HG03025 (cell line): Measurements from ENCODE around the gene ADGRE2.
"Not testable (repeated sequence)": the region's sequence is repeated elsewhere in the genome, so short reads cannot be mapped to it uniquely, and the experiment has no call there.

Experiments used
- ATAC-seq: cut with Tn5 transposase; IDR thresholded peaks from one replicate; pipeline ENCODE4 v1.9.1; 2021; ENCODE audit warnings: mild to moderate bottlenecking, moderate library complexity; ENCODE audit not compliant: unreplicated experiment, low FRiP score

ADGRE2 gene

GRCh38 chr19:14780622-14781225 is 2.4 kb upstream of the ADGRE2 start:
- not testable (repeated sequence) for ATAC-seq

GRCh38 chr19:14779151-14779550 is 791 bp upstream of the ADGRE2 start:
- no peak for ATAC-seq

- ATAC-seq: not testable (repeated sequence)
Measured at GRCh38 chr19:14777645-14778044, 715 bp downstream of the ADGRE2 start.

- no peak for ATAC-seq
Measured at GRCh38 chr19:14775869-14776586, 2.3 kb downstream of the ADGRE2 start.

DNA sequence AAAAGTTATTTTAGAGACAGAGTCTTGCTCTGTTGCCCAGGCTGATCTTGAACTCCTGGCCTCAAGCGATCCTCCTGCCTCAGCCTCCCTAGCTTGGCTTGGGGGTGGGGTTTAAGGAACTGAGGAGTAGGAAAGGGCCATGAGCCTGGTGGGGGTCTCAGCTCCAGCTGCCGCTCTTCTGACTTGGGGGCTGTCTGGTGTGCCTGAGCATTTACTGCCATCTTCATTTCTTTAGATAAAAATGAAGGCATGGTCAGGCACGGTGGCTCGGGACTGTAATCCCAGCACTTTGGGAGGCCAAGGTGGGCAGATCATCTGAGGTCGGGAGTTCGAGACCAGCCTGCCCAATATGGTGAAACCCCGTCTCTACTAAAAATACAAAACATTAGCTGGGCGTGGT is 3.0 kb downstream of the ADGRE2 start:
- not testable (repeated sequence) for ATAC-seq

DNA sequence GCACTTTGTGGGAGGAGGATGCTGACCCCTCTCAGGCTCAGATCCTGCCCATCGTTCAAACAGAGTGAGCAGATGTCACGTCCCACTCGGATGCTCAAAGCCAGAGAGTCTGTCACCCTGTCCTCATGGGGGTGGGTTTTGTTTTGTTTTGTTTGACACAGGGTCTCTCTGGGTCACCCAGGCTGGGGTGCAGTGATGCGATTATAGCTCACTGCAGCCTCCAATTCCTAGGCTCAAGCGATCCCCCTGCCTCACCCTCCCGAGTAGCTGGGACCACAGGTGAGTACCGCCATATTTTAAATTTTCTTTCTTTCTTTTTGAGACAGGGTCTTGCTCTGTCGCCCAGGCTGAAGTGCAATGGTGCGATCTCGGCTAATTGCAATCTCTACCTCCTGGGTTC is 4.0 kb downstream of the ADGRE2 start:
- no peak for ATAC-seq

GRCh38 chr19:14773722-14774121 is 4.6 kb downstream of the ADGRE2 start:
- not testable (repeated sequence) for ATAC-seq

DNA sequence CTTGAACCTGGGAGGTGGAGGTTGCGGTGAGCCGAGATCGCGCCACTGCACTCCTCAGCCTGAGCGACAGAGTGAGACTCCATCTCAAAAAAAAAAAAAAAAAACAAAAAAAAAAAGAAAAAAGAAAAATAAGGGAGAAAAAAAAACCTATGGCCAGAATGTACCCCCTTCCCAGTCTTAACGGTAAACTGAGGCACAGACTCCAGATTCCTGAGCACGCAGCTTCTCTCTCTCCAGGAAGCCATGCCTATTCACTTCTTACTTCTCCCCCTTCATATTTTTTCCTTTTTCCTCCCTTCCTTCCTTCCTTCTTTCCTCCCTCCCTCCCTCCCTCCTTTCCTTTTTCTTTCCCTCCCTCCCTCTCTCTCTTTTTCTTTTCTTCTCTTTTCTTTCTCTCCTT is 5.4 kb downstream of the ADGRE2 start:
- no peak for ATAC-seq

- no peak for ATAC-seq
Measured at GRCh38 chr19:14772467-14772866, 5.9 kb downstream of the ADGRE2 start.

DNA sequence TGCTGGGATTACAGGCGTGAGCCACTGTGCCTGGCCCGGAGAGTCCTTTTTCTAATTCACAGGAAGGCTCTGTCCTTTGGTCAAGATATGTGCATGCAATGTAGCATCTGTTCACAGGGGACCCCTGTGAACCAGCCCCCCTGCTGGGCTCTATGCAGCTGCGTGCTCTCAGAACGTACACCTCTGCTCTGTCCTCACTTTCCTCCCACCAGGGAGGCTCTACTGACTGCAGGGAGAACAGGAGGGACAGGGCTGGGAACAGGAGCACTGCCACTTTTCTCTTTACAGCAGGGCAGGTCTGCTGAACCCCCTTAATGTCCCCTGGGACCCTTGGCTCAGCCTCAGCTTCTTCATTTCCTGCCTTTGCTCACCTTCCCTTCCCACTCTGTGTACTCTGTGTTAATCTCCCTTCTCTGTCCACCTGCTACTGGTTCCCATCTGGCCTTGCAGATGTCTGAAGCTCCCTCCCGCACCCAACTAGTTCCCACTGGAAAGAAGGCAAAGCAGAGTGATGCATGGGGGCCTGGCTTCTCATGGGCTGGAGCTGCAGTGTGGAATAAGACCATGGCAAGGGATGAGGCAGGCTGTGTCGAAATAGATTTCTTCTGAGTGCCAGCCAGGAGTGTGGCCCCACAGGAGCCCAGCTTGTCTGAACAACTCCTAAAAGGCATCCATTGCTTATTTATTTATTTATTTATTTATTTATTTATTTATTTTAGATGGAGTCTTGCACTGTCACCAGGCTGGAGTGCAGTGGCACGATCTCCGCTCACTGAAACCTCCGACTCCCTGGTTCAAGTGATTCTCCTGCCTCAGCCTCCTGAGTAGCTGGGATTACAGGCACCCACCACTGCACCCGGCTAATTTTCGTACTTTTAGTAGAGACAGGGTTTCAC is 7.2 kb downstream of the ADGRE2 start:
- no peak for ATAC-seq

GRCh38 chr19:14770136-14770535 is 8.2 kb downstream of the ADGRE2 start:
- no peak for ATAC-seq

DNA sequence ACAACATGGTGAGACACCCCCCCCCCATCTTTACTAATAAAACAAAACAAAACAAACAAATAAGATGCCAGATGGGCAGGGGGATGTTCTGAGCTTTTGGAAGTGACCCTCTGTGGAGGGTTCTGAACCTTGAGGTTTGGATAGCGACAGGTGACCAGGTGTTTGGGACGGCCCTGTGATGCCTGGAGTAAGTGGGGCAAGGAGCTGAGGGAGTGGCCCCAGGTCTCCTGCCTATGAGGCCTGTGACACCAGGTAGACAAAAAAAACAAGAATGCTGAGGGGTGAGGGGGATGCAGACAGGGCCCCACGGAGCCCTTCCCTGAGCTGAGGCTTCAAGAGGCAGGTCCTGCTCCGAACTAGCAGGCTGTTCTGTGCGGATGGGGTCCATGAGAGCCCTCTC is 9.2 kb downstream of the ADGRE2 start:
- ATAC-seq: no peak

- ATAC-seq: no peak
Measured at GRCh38 chr19:14768001-14768400, 10.4 kb downstream of the ADGRE2 start.

DNA sequence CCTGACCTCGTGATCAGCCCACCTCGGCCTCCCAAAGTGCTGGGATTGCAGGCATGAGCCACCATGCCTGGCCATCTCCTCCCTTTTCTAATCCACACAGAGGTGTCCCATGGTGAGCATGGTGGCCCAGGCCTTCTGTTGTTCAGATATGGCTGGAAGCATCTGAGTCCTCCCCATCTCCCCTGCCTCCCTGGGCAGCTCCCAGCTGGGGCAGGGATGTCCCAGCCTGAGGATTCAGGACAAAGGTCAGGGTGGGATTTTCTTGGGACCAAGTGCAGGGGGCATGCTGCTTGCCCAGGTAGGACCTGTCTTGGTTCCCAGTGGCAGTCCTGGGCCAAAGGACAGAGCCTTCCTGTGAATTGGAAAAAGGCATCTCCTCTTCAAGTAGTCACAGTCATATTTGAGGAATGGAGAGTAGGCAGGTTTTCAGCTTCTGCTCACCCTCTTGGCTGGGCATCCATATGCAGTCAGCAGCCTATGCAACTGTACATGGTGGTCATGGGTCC is 10.8 kb downstream of the ADGRE2 start:
- no peak for ATAC-seq

DNA sequence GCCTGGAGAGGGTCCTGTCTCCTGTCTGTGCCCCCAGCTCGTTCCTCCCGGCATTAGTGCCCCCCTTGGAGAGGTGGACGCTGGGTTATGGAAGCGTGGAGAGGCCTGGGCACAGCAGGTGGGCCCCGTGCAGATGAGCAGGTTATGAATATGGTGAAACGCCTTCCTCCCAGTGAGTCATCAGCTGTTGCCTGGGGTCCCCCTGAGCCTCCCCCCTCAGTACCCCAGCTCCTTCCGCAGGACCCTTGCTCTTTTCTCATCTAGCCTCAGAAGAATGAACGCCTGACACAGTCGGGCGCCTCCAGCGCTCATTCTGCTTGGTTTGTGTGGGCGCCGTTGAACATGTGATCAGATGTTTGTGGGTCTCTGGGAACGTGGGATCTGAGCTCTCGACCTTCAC is 12.5 kb downstream of the ADGRE2 start:
- ATAC-seq: not testable (repeated sequence)

DNA sequence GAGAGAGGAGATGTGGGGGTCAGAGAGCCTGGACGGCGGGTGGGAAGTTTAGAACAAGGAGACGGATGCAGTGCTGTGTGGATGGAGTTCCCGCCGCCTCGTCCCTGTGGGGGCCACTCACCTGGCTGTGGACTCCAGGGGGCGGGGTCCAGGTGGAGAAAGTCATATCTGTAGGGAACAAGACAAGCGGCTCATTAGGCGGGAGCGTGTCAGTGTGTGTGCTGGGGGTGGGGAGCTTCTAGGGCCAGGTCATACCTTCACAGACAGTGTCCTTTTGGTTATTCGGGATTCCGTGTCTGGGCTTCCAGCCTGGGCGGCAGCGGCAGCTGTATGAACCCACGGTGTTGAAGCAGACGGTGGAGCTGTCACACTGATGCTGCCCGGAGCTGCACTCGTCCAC is 13.0 kb downstream of the ADGRE2 start:
- not testable (repeated sequence) for ATAC-seq

- no peak for ATAC-seq
Measured at GRCh38 chr19:14764401-14764800, 14.0 kb downstream of the ADGRE2 start.

GRCh38 chr19:14763497-14764145 is 14.7 kb downstream of the ADGRE2 start:
- no peak for ATAC-seq

GRCh38 chr19:14762111-14762510 is 16.2 kb downstream of the ADGRE2 start:
- ATAC-seq: no peak

DNA sequence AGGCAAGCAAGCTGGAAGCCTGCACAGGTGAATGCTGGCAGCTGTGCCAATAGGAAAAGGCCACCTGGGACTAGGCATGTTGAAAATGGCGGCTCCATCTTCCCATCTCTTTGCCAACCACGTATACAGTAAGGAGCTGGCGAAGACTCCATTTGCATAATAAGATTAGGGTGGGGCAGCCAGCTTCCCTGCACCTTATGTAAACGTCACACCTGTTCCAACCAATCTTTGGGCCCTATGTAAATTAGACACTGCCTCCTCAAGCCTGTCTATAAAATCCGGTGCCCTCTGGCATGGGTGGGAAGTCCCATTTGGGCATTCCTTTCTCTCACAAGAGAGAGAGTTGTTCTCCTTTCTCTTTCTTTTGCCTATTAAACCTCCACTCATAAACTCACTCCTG is 16.8 kb downstream of the ADGRE2 start:
- no peak for ATAC-seq

DNA sequence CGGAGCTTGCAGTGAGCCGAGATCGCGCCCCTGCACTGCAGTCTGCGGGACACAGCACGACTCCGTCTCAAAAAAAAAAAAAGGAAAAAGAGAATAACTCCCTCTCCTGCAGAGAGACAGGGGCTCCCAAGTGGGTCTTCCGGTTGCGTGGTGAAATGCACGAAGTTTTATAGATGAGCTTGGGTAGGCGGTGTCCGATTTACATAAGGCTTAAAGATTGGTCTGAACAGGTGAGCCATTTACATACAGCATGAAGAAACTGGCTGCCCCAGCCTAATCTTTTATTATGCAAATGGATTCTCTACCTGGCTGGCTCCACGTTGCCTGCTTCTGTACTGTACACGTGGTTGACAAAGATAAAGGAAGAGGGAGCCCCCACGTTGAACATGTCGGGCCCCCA is 19.5 kb downstream of the ADGRE2 start:
- ATAC-seq: no peak
